Neural crest cell (in vitro differentiated cells): ENCODE results near the gene SLC12A6. TPM values are rescaled to one million over a fixed set of nuclear protein-coding genes. Genes with fewer than 3 reads are reported as not detected.

Source experiments
- DNase-seq: peaks from one replicate; pipeline ENCODE4 v3.0.0; 2021; ENCODE audit warnings: low read depth, mixed read lengths, low spot score
- H3K27ac Mint-ChIP-seq: one replicate; pipeline ENCODE4 v1.8.0; 2021; ENCODE audit warnings: mild to moderate bottlenecking, mixed read lengths; ENCODE audit not compliant: unreplicated experiment
- H3K27me3 Mint-ChIP-seq: 2 replicates; pipeline ENCODE4 v1.8.0; 2021; ENCODE audit warnings: low read depth, mild to moderate bottlenecking, mixed read lengths
- H3K36me3 Mint-ChIP-seq: 2 replicates; pipeline ENCODE4 v1.8.0; 2021; ENCODE audit warnings: low read depth, mild to moderate bottlenecking, mixed read lengths
- H3K4me1 Mint-ChIP-seq: 2 replicates; pipeline ENCODE4 v1.8.0; 2021; ENCODE audit warnings: mixed read lengths
- H3K4me3 Mint-ChIP-seq: one replicate; pipeline ENCODE4 v1.8.0; 2021; ENCODE audit warnings: mild to moderate bottlenecking, mixed read lengths
- H3K9me3 Mint-ChIP-seq: 2 replicates; pipeline ENCODE4 v1.8.0; 2021; ENCODE audit warnings: mixed read lengths
- CTCF ChIP-seq: fragments of 200-600 bp; sonication (generic); conservative IDR thresholded peaks from 2 replicates; pipeline ENCODE4 v1.5.0; 2021; ENCODE audit warnings: antibody characterized with exemption, mild to moderate bottlenecking
- total RNA-seq: library from RNA; stranded (reverse); gene quantifications from 2 replicates; pipeline ENCODE4 v1.2.1, GENCODE V29; 2021

The SLC12A6 gene
- total RNA-seq, 1 donor from 2014 or later, result 10.9 TPM

GRCh38 chr15:34246276-34246976, 91.2 kb downstream of the SLC12A6 start:
- Mint-ChIP-seq H3K9me3 (no peaks in the 10 kb centered on the region), H3K4me1 (no peaks in the 10 kb centered on the region), H3K27ac (no peak overlapping the region), H3K27me3 (no peaks in the 10 kb centered on the region), H3K36me3 (no peaks in the 10 kb centered on the region), H3K4me3 (no peak overlapping the region)
- DNase-seq, result no peak
- TF ChIP-seq CTCF, result no peak

GRCh38 chr15:34243226-34243625, 94.4 kb downstream of the SLC12A6 start:
- Mint-ChIP-seq H3K9me3 (no peaks in the 10 kb centered on the region), H3K27me3 (no peaks in the 10 kb centered on the region), H3K4me1 (no peaks in the 10 kb centered on the region), H3K27ac (no peak overlapping the region), H3K36me3 (no peaks in the 10 kb centered on the region), H3K4me3 (no peak overlapping the region)
- no peak for TF ChIP-seq CTCF
- DNase-seq, result no peak

- H3K4me3 Mint-ChIP-seq, result no peak overlapping the region
- H3K27me3 Mint-ChIP-seq, result no peaks in the 10 kb centered on the region
- H3K9me3 Mint-ChIP-seq, result no peaks in the 10 kb centered on the region
- H3K27ac Mint-ChIP-seq, result no peak overlapping the region
- no peak for DNase-seq
- no peak for TF ChIP-seq CTCF
- no peaks in the 10 kb centered on the region for H3K4me1 Mint-ChIP-seq
- H3K36me3 Mint-ChIP-seq, result no peaks in the 10 kb centered on the region
These were observed 95.3 kb downstream of the SLC12A6 start for GRCh38 chr15:34242331-34242710.

- H3K4me3 Mint-ChIP-seq, result no peak overlapping the region
- no peaks in the 10 kb centered on the region for H3K4me1 Mint-ChIP-seq
- H3K36me3 Mint-ChIP-seq, result no peaks in the 10 kb centered on the region
- DNase-seq, result no peak
- H3K27me3 Mint-ChIP-seq, result no peaks in the 10 kb centered on the region
- peak; percentile 77 for TF ChIP-seq CTCF
- no peaks in the 10 kb centered on the region for H3K9me3 Mint-ChIP-seq
- no peak overlapping the region for H3K27ac Mint-ChIP-seq
These were observed 95.9 kb downstream of the SLC12A6 start for GRCh38 chr15:34241376-34242330.

GRCh38 chr15:34240537-34240936, 97.0 kb downstream of the SLC12A6 start:
- Mint-ChIP-seq H3K36me3 (no peaks in the 10 kb centered on the region), H3K4me3 (no peak overlapping the region), H3K4me1 (no peaks in the 10 kb centered on the region), H3K9me3 (no peaks in the 10 kb centered on the region), H3K27me3 (no peaks in the 10 kb centered on the region), H3K27ac (no peak overlapping the region)
- no peak for TF ChIP-seq CTCF
- DNase-seq, result no peak
